HG02763 (cell line): ENCODE results near the gene MDN1.
"Not testable (repeated sequence)": the region's sequence is repeated elsewhere in the genome, so short reads cannot be mapped to it uniquely, and the experiment has no call there.

Experiments used
- ATAC-seq: cut with Tn5 transposase; IDR thresholded peaks from one replicate; pipeline ENCODE4 v1.9.1; 2021; ENCODE audit warnings: mild to moderate bottlenecking, moderate library complexity; ENCODE audit not compliant: unreplicated experiment

Gene MDN1

GRCh38 chr6:89819336-89820130, at the start of gene MDN1:
TSS of gene MDN1 (minus strand) at chr6:89819794. CDS start at chr6:89819607, 187 bp downstream.
- ATAC-seq: peak; percentile 96

GRCh38 chr6:89866024-89866678, 46.6 kb upstream of the MDN1 start:
- no peak for ATAC-seq

GRCh38 chr6:89862698-89863097, 43.1 kb upstream of the MDN1 start:
- no peak for ATAC-seq

GRCh38 chr6:89862273-89862672, 42.7 kb upstream of the MDN1 start:
- peak; percentile 59 for ATAC-seq

GRCh38 chr6:89859744-89860143, 40.1 kb upstream of the MDN1 start:
- ATAC-seq: no peak

GRCh38 chr6:89858041-89858440, 38.4 kb upstream of the MDN1 start:
- ATAC-seq: no peak

- ATAC-seq: no peak
Measured at GRCh38 chr6:89853068-89853467, 33.5 kb upstream of the MDN1 start.

- not testable (repeated sequence) for ATAC-seq
Measured at GRCh38 chr6:89847513-89847912, 27.9 kb upstream of the MDN1 start.

- ATAC-seq: no peak
Measured at GRCh38 chr6:89843070-89843469, 23.5 kb upstream of the MDN1 start.

GRCh38 chr6:89842228-89842627, 22.6 kb upstream of the MDN1 start:
- ATAC-seq: no peak

GRCh38 chr6:89840538-89840937, 20.9 kb upstream of the MDN1 start:
- ATAC-seq: no peak

GRCh38 chr6:89836639-89837222, 17.1 kb upstream of the MDN1 start:
- no peak for ATAC-seq

GRCh38 chr6:89834884-89835792, 15.5 kb upstream of the MDN1 start:
- peak; percentile 98 for ATAC-seq

GRCh38 chr6:89830170-89830809, 10.7 kb upstream of the MDN1 start:
- no peak for ATAC-seq

GRCh38 chr6:89829472-89830169, 10.0 kb upstream of the MDN1 start, which contains the start of gene CASP8AP2:
TSS of gene CASP8AP2 (plus strand) at chr6:89829880.
- peak; percentile 98 for ATAC-seq

GRCh38 chr6:89828988-89829471, 9.4 kb upstream of the MDN1 start:
- ATAC-seq: peak; percentile 30

GRCh38 chr6:89828475-89828987, 8.9 kb upstream of the MDN1 start:
- not testable (repeated sequence) for ATAC-seq

GRCh38 chr6:89826029-89826528, 6.5 kb upstream of the MDN1 start:
- ATAC-seq: no peak

- ATAC-seq: peak; percentile 13
Measured at GRCh38 chr6:89818977-89819335, 638 bp downstream of the MDN1 start.
